ENCODE results near the gene AMBRA1. TPM values are rescaled to one million over a fixed set of nuclear protein-coding genes. Genes with fewer than 3 reads are reported as not detected.

Gene AMBRA1
- polyA plus RNA-seq, 1 of the 3 experiments (the other 2 are of a cell fraction): 10.4 TPM

DNA sequence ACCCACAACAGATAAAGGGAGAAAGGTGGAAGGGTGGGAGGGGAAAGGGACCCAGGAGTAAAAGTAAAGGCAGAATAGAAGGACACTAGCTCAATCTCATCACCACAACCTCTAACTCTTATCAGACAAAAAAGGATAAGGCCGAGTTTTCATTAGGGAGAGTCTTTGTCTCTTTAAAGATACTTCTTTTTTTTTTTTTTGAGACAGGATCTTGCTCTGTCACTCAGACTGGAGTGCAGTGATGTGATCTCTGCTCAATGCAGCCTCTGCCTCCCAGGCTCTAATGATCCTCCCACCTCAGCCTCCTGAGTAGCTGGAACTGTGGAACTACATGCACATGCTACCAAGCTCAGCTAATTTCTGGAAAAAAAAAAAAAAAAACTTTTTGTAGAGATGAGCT is 116.7 kb downstream of the AMBRA1 start:
- Histone ChIP-seq H3K9ac (no peak overlapping the region), H4K20me1 (ENCODE audit: insufficient read depth) (peaks cover 9% of the 10 kb centered on the region; the same call in 1 of the 2 replicates), H2AFZ (ENCODE audit: low read depth) (no peak overlapping the region), H3K9me3 (no peaks in the 10 kb centered on the region), H3K4me3 (ENCODE audit: low read depth in 2 of 2, low read length in 1 of 2) (no peak overlapping the region), H3K4me1 (ENCODE audit: control insufficient read depth in 1 of 2, insufficient read depth in 2 of 2, low read depth in 1 of 2, low read length in 1 of 2) (peaks cover 6 to 18% of the 10 kb centered on the region in 2 experiments; a peak in 3 of 4 replicates), H3F3A (replicated peaks; ENCODE audit: insufficient read depth) (peaks cover 4% of the 10 kb centered on the region), H3K27ac (ENCODE audit: low read depth in 2 of 2, low read length in 1 of 2) (no peak overlapping the region), H3K4me2 (no peak overlapping the region), H3K36me3 (replicated peaks in 1 of 2; ENCODE audit: control insufficient read depth in 1 of 2, insufficient read depth in 2 of 2, low read length in 1 of 2) (no peaks in the 10 kb centered on the region), H3K9me2 (no peaks in the 10 kb centered on the region), H3K27me3 (ENCODE audit: insufficient read depth) (no peaks in the 10 kb centered on the region), H3K79me2 (ENCODE audit: insufficient read depth) (peaks cover 9% of the 10 kb centered on the region; the same call in 1 of the 2 replicates)
- WGBS (ENCODE audit: low lambda C conversion rate): 90% methylated on average over 1 of the region's 1 CpG
- DNase-seq: no peak
- ChIA-PET POLR2A (no interaction called here), CTCF (interaction anchor here (0.7 to 3.0 kb wide), 4 partner anchors 9 to 85 kb away, joined by 3 to 14 read pairs (median 7); partner anchors contain the start of gene CHRM4)
- TF ChIP-seq EP300 (IDR thresholded peaks at IDR 0.05; ENCODE audit: borderline replicate concordance in 1 of 2, low read depth in 1 of 2, low read length in 1 of 2) (no peak), NRF1 (IDR thresholded peaks at IDR 0.05; ENCODE audit: low read depth, low read length) (no peak), FOXM1 (IDR thresholded peaks at IDR 0.05; ENCODE audit: low read depth) (no peak)
- TF ChIP-seq, protein P1, sequence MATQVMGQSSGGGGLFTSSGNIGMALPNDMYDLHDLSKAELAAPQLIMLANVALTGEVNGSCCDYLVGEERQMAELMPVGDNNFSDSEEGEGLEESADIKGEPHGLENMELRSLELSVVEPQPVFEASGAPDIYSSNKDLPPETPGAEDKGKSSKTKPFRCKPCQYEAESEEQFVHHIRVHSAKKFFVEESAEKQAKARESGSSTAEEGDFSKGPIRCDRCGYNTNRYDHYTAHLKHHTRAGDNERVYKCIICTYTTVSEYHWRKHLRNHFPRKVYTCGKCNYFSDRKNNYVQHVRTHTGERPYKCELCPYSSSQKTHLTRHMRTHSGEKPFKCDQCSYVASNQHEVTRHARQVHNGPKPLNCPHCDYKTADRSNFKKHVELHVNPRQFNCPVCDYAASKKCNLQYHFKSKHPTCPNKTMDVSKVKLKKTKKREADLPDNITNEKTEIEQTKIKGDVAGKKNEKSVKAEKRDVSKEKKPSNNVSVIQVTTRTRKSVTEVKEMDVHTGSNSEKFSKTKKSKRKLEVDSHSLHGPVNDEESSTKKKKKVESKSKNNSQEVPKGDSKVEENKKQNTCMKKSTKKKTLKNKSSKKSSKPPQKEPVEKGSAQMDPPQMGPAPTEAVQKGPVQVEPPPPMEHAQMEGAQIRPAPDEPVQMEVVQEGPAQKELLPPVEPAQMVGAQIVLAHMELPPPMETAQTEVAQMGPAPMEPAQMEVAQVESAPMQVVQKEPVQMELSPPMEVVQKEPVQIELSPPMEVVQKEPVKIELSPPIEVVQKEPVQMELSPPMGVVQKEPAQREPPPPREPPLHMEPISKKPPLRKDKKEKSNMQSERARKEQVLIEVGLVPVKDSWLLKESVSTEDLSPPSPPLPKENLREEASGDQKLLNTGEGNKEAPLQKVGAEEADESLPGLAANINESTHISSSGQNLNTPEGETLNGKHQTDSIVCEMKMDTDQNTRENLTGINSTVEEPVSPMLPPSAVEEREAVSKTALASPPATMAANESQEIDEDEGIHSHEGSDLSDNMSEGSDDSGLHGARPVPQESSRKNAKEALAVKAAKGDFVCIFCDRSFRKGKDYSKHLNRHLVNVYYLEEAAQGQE (IDR thresholded peaks at IDR 0.05; ENCODE audit: low read depth, low read length): no peak

DNA sequence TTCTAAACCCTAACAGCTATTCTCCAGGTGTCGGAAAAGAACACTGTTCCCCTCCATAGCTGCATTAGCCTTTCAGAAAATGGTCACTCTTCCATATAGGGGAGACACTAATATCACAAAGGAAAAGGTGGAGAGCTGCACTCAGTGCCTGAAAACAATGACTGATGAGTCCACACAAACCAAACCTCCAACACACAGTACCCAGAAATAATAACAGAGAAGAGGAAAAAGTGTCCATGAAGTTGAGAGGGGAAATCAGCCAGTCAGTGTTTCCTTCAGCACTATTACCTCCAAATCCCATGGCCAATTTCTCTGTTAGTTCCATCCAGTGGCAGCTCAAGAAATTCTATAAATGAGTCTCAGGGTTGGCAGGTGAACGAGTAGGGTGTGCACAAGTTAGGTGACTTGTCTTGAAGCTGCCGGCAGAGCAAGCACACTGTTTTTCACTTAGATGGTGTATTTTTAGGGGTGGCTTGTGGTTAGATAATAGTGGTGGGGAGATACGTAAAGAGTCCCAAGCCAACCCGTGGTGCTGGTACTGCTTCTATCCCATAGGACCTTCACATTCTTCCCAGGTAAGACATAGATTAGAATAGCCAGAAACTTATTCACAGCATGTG is 117.8 kb downstream of the AMBRA1 start:
- ChIA-PET POLR2A (no interaction called here), CTCF (interaction anchor here (0.7 to 3.0 kb wide), 7 partner anchors 10 to 93 kb away, joined by 3 to 11 read pairs (median 3); no protein-coding TSS in a partner anchor)
- Histone ChIP-seq H3K27me3 (ENCODE audit: insufficient read depth) (no peaks in the 10 kb centered on the region), H3K36me3 (replicated peaks in 1 of 2; ENCODE audit: control insufficient read depth in 1 of 2, insufficient read depth in 2 of 2, low read length in 1 of 2) (no peaks in the 10 kb centered on the region), H3K4me2 (no peak overlapping the region), H3K4me1 (ENCODE audit: control insufficient read depth in 1 of 2, insufficient read depth in 2 of 2, low read depth in 1 of 2, low read length in 1 of 2) (peaks cover 3 to 19% of the 10 kb centered on the region in 2 experiments; a peak in 3 of 4 replicates), H3K9me2 (no peaks in the 10 kb centered on the region), H2AFZ (ENCODE audit: low read depth) (no peak overlapping the region), H4K20me1 (ENCODE audit: insufficient read depth) (peaks cover 9% of the 10 kb centered on the region; the same call in 1 of the 2 replicates), H3K27ac (ENCODE audit: low read depth in 2 of 2, low read length in 1 of 2) (no peak overlapping the region), H3K79me2 (ENCODE audit: insufficient read depth) (peaks cover 9% of the 10 kb centered on the region; the same call in 1 of the 2 replicates), H3K9me3 (no peaks in the 10 kb centered on the region), H3K9ac (no peak overlapping the region), H3F3A (replicated peaks; ENCODE audit: insufficient read depth) (peaks cover 4% of the 10 kb centered on the region), H3K4me3 (ENCODE audit: low read depth in 2 of 2, low read length in 1 of 2) (no peak overlapping the region)
- TF ChIP-seq TEAD4 (IDR thresholded peaks at IDR 0.05; ENCODE audit: borderline replicate concordance, insufficient read depth) (no peak), RCOR1 (IDR thresholded peaks at IDR 0.05; ENCODE audit: low read length) (no peak), ELF1 (IDR thresholded peaks at IDR 0.05) (no peak), SIN3A (IDR thresholded peaks at IDR 0.05; ENCODE audit: borderline replicate concordance, low read depth, low read length) (no peak)
- TF ChIP-seq, protein P2, sequence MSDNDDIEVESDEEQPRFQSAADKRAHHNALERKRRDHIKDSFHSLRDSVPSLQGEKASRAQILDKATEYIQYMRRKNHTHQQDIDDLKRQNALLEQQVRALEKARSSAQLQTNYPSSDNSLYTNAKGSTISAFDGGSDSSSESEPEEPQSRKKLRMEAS (IDR thresholded peaks at IDR 0.05; ENCODE audit: low read depth): no peak
- no peak for DNase-seq
- WGBS (ENCODE audit: low lambda C conversion rate): 93% methylated on average over 5 of the region's 5 CpGs
